Lower leg skin (tissue), 4 donors: ENCODE results near the gene OMA1. TPM values are rescaled to one million over a fixed set of nuclear protein-coding genes. Genes with fewer than 3 reads are reported as not detected.

Source experiments
- DNase-seq, 2 donors: peaks; one replicate each; pipeline ENCODE4 v3.0.0-alpha.2; 2019; ENCODE audit warnings: low spot score in 2 of 2
- H3K4me3 ChIP-seq: fragments of 200-600 bp; sonication (generic); 2 replicates; pipeline ENCODE4 v1.5.1; 2017; ENCODE audit warnings: mild to moderate bottlenecking, low read depth; ENCODE audit not compliant: poor library complexity, severe bottlenecking
- POLR2A ChIP-seq, 2 donors: fragments of 450-650 bp; IDR thresholded peaks; one replicate each; pipeline ENCODE4 v1.6.1; 2016 to 2017; ENCODE audit warnings: antibody characterized with exemption in 2 of 2, mild to moderate bottlenecking in 1 of 2, moderate library complexity in 1 of 2
- WGBS, 2 donors: methylation state at CpG; one replicate each; pipeline ENCODE4 v1.1.5; 2018; 5-methylcytosine and 5-hydroxymethylcytosine counted together
- intact Hi-C: fragments of 100-400 bp; cut with DNase I; formaldehyde crosslinking; loops from one replicate; pipeline ENCODE4 v1.15.0; 2023; ENCODE audit warnings: low total_unique reads
- total RNA-seq, 4 donors: library from RNA; depleted of rRNA; stranded (reverse); fragments of >200 nt; gene quantifications; one replicate each; pipeline ENCODE4 v1.1.0, GENCODE V29; 2016
- TF ChIP-seq, protein P1 (sequence below), 3 donors: fragments of 450-650 bp; IDR thresholded peaks; one replicate each; pipeline ENCODE4 v1.5.1; 2016; ENCODE audit warnings: antibody characterized with exemption in 3 of 3, mild to moderate bottlenecking in 3 of 3, moderate library complexity in 2 of 3

OMA1 gene
- total RNA-seq: 10 to 100 TPM; 14.3 to 25.2 (median 20.0) TPM

- DNase-seq: peak; percentile 96 to 99
- TF ChIP-seq POLR2A (IDR thresholded peaks at IDR 0.05): peak in 1 of 2 donors; percentile 38
- TF ChIP-seq, protein P1, sequence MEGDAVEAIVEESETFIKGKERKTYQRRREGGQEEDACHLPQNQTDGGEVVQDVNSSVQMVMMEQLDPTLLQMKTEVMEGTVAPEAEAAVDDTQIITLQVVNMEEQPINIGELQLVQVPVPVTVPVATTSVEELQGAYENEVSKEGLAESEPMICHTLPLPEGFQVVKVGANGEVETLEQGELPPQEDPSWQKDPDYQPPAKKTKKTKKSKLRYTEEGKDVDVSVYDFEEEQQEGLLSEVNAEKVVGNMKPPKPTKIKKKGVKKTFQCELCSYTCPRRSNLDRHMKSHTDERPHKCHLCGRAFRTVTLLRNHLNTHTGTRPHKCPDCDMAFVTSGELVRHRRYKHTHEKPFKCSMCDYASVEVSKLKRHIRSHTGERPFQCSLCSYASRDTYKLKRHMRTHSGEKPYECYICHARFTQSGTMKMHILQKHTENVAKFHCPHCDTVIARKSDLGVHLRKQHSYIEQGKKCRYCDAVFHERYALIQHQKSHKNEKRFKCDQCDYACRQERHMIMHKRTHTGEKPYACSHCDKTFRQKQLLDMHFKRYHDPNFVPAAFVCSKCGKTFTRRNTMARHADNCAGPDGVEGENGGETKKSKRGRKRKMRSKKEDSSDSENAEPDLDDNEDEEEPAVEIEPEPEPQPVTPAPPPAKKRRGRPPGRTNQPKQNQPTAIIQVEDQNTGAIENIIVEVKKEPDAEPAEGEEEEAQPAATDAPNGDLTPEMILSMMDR (IDR thresholded peaks at IDR 0.05): peak in 2 of 3 donors; percentile 93 to 97
- 1% methylated on average over 30 to 34 of the region's 46 CpGs for WGBS, 2 donors
- intact Hi-C loops: no loop called here
- peak within 1 kb of the TSS; percentile 51 for H3K4me3 ChIP-seq
Observed at GRCh38 chr1:58546520-58547308, at the start of gene OMA1. Gene OMA1, minus strand, starts transcription at chr1:58546726. Its CDS starts 7,432 bp downstream, at chr1:58539294.

- intact Hi-C loops: no loop called here
- DNase-seq: no peak
- 60 to 94% methylated on average over 1 of the region's 1 CpG for WGBS, 2 donors
- TF ChIP-seq, protein P1 (IDR thresholded peaks at IDR 0.05): no peak
- no peak for TF ChIP-seq POLR2A (IDR thresholded peaks at IDR 0.05)
- H3K4me3 ChIP-seq: no peak overlapping the region
Observed at GRCh38 chr1:58594546-58594945, 48.0 kb upstream of the OMA1 start.

DNA sequence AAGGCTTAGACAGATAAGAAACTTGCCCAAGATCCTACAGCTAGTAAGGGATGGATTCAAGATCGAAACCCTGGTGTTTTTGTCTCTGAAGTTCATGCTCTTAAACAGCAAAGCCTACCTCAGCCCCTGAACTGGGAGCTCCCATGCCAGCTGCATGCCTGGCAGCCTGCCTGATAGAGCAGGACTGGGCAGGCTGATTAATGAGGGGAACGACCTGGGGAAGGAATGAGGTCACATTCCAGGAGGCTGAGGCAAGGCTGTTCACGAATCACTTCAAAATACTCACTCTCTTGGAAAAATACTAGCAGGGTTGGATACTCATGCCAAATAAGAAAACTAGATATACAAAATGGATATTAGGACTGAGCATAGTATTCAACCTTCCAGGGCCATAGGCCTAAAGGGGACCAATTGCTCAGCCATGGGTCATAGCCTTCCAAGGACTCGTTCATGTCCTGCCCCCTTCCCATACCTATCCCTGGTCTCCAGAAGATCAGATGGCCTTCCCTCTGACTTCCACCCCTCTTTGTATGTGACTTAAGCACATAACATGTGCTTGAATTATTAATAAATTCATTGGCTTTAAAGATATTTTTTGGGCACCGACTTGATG, 46.1 kb upstream of the OMA1 start:
- H3K4me3 ChIP-seq: no peak overlapping the region
- DNase-seq: no peak
- no peak for TF ChIP-seq POLR2A (IDR thresholded peaks at IDR 0.05)
- TF ChIP-seq, protein P1 (IDR thresholded peaks at IDR 0.05): no peak
- intact Hi-C loops: no loop called here
- 38% methylated on average over 5 of the region's 5 CpGs for WGBS, 2 donors

GRCh38 chr1:58591806-58592205, 45.3 kb upstream of the OMA1 start:
- no peak for DNase-seq
- WGBS, 2 donors: 42 to 65% methylated on average over 1 of the region's 1 CpG
- TF ChIP-seq, protein P1 (IDR thresholded peaks at IDR 0.05): no peak
- TF ChIP-seq POLR2A (IDR thresholded peaks at IDR 0.05): no peak
- intact Hi-C loops: no loop called here
- no peak overlapping the region for H3K4me3 ChIP-seq

GRCh38 chr1:58590019-58590418, 43.5 kb upstream of the OMA1 start:
- no peak for DNase-seq
- intact Hi-C loops: no loop called here
- TF ChIP-seq, protein P1 (IDR thresholded peaks at IDR 0.05): no peak
- no peak for TF ChIP-seq POLR2A (IDR thresholded peaks at IDR 0.05)
- H3K4me3 ChIP-seq: no peak overlapping the region
